GM21723 (cell line): ENCODE data around the gene PRDM1.

ENCODE experiments used
- ATAC-seq: cut with Tn5 transposase; IDR thresholded peaks from one replicate; pipeline ENCODE4 v1.9.1; 2021; ENCODE audit warnings: mild to moderate bottlenecking, moderate library complexity; ENCODE audit not compliant: unreplicated experiment

Gene PRDM1

GRCh38 chr6:106069478-106069877 is 16.7 kb upstream of the PRDM1 start:
- no peak for ATAC-seq

- ATAC-seq, result no peak
These were observed 15.5 kb upstream of the PRDM1 start for GRCh38 chr6:106070636-106071035.

GRCh38 chr6:106072501-106073090 is 13.5 kb upstream of the PRDM1 start:
- ATAC-seq, result no peak

GRCh38 chr6:106074146-106074545 is 12.0 kb upstream of the PRDM1 start:
- ATAC-seq, result no peak

- ATAC-seq, result no peak
These were observed 10.0 kb upstream of the PRDM1 start for GRCh38 chr6:106076139-106076538.

GRCh38 chr6:106077170-106077569 is 9.0 kb upstream of the PRDM1 start:
- no peak for ATAC-seq

GRCh38 chr6:106077881-106078280 is 8.3 kb upstream of the PRDM1 start:
- no peak for ATAC-seq

GRCh38 chr6:106079961-106080762 is 6.0 kb upstream of the PRDM1 start:
- ATAC-seq, result no peak

GRCh38 chr6:106080763-106081095 is 5.4 kb upstream of the PRDM1 start:
- ATAC-seq, result no peak

GRCh38 chr6:106081715-106082114 is 4.4 kb upstream of the PRDM1 start:
- ATAC-seq, result no peak

GRCh38 chr6:106082735-106083398 is 3.3 kb upstream of the PRDM1 start:
- ATAC-seq, result no peak

- ATAC-seq, result no peak
These were observed 2.5 kb upstream of the PRDM1 start for GRCh38 chr6:106083618-106084017.

GRCh38 chr6:106084106-106084988 is 1.8 kb upstream of the PRDM1 start:
- ATAC-seq, result peak; percentile 80

GRCh38 chr6:106084989-106085691 is 996 bp upstream of the PRDM1 start:
- no peak for ATAC-seq

- ATAC-seq, result no peak
These were observed 498 bp upstream of the PRDM1 start for GRCh38 chr6:106085692-106085983.

GRCh38 chr6:106086814-106087175 is 659 bp downstream of the PRDM1 start:
- no peak for ATAC-seq

- no peak for ATAC-seq
These were observed 1.6 kb downstream of the PRDM1 start for GRCh38 chr6:106087548-106088325.

- peak; percentile 29 for ATAC-seq
These were observed 3.9 kb downstream of the PRDM1 start for GRCh38 chr6:106090001-106090400.

- ATAC-seq, result no peak
These were observed 6.1 kb downstream of the PRDM1 start for GRCh38 chr6:106092279-106092678.
